ENCODE measurements around the gene NMRAL1. TPM values are rescaled to one million over a fixed set of nuclear protein-coding genes. Genes with fewer than 3 reads are reported as not detected.

NMRAL1 gene
- total RNA-seq, 2 experiments from 2014 or later = 50.5 to 55.0 TPM

GRCh38 chr16:4481526-4481925 is 7.1 kb upstream of the NMRAL1 start:
- no peaks in the 10 kb centered on the region for H3K27me3 Mint-ChIP-seq
- H3K36me3 Mint-ChIP-seq = peaks cover 8% of the 10 kb centered on the region
- ChIA-PET POLR2A (no interaction called here), CTCF (interaction anchor here (0.7 kb wide), 1 partner anchor 25 kb away, joined by 5 read pairs; no protein-coding TSS in a partner anchor)
- intact Hi-C loops (cut with micrococcal nuclease) = no loop called here
- H3K4me1 Mint-ChIP-seq (ENCODE audit: low read depth) = peaks cover 38% of the 10 kb centered on the region
- peak overlapping the region; percentile 70 for H3K27ac Mint-ChIP-seq
- no peak for DNase-seq
- H3K4me3 Mint-ChIP-seq = no peak overlapping the region
- H3K9me3 Mint-ChIP-seq = no peaks in the 10 kb centered on the region

GRCh38 chr16:4477966-4478365 is 3.5 kb upstream of the NMRAL1 start:
- H3K9me3 Mint-ChIP-seq = no peaks in the 10 kb centered on the region
- H3K27ac Mint-ChIP-seq = peak overlapping the region; percentile 87
- H3K4me1 Mint-ChIP-seq (ENCODE audit: low read depth) = peaks cover 43% of the 10 kb centered on the region
- no peaks in the 10 kb centered on the region for H3K27me3 Mint-ChIP-seq
- peaks cover 2% of the 10 kb centered on the region for H3K36me3 Mint-ChIP-seq
- POLR2A ChIA-PET = interaction anchor here (3.8 kb wide), 1 partner anchor 62 kb away, joined by 15 read pairs; the partner anchor contains the start of gene CORO7
- CTCF ChIA-PET = interaction anchor here (0.6 to 4.6 kb wide), 11 partner anchors 9 to 169 kb away, joined by 3 to 43 read pairs (median 3); no protein-coding TSS in a partner anchor
- DNase-seq = peak; percentile 28
- intact Hi-C loops (cut with micrococcal nuclease) = loop anchor here (2.0 to 10.0 kb wide), 3 partner anchors 53 to 203 kb away; partner anchors contain the start of genes DNAJA3 and TFAP4
- peak overlapping the region; percentile 89 for H3K4me3 Mint-ChIP-seq

- POLR2A ChIA-PET = interaction anchor here (0.6 to 3.8 kb wide), 14 partner anchors 10 to 258 kb away, joined by 3 to 16 read pairs (median 4); partner anchors contain the start of genes ANKS3, CORO7 and DNAAF8
Measured at GRCh38 chr16:4475880-4476788, 1.7 kb upstream of the NMRAL1 start, which contains the start of gene HMOX2. Gene HMOX2 (plus strand): TSS chr16:4476398. CDS start chr16:4505525, 29,127 bp downstream.

GRCh38 chr16:4472880-4473279 is 1.5 kb downstream of the NMRAL1 start:
- ChIA-PET POLR2A (interaction anchor here (1.2 to 2.0 kb wide), 2 partner anchors 11 to 12 kb away, joined by 4 read pairs; no protein-coding TSS in a partner anchor), CTCF (interaction anchor here (0.6 to 1.0 kb wide), 3 partner anchors 70 to 189 kb away, joined by 3 read pairs; no protein-coding TSS in a partner anchor)
- DNase-seq = no peak
- Mint-ChIP-seq H3K27me3 (no peaks in the 10 kb centered on the region), H3K36me3 (peaks cover 4% of the 10 kb centered on the region), H3K4me3 (no peak overlapping the region), H3K27ac (peak overlapping the region; percentile 46), H3K4me1 (ENCODE audit: low read depth) (peaks cover 30% of the 10 kb centered on the region), H3K9me3 (no peaks in the 10 kb centered on the region)
- intact Hi-C loops (cut with micrococcal nuclease) = loop anchor here (10.0 kb wide), 1 partner anchor 198 kb away; the partner anchor contains the start of gene TFAP4

More at GRCh38 chr16:4475880-4476788, 1.7 kb upstream of the NMRAL1 start, which contains the start of gene HMOX2:
- H3K36me3 Mint-ChIP-seq = peaks cover 4% of the 10 kb centered on the region
- peak within 1 kb of the TSS; percentile 87 for H3K27ac Mint-ChIP-seq
- CTCF ChIA-PET = interaction anchor here (0.7 to 4.6 kb wide), 10 partner anchors 10 to 480 kb away, joined by 3 to 43 read pairs (median 4); partner anchors contain the start of gene MGRN1
- H3K9me3 Mint-ChIP-seq = no peaks in the 10 kb centered on the region
- peaks cover 38% of the 10 kb centered on the region for H3K4me1 Mint-ChIP-seq (ENCODE audit: low read depth)
- H3K4me3 Mint-ChIP-seq = peak within 1 kb of the TSS; percentile 89
- H3K27me3 Mint-ChIP-seq = no peaks in the 10 kb centered on the region
- intact Hi-C loops (cut with micrococcal nuclease) = loop anchor here (1.0 to 10.0 kb wide), 6 partner anchors 29 to 201 kb away; partner anchors contain the start of genes CDIP1, DNAJA3 and TFAP4
- DNase-seq = peak; percentile 97

GRCh38 chr16:4471869-4472268 is 2.6 kb downstream of the NMRAL1 start:
- peaks cover 8% of the 10 kb centered on the region for H3K36me3 Mint-ChIP-seq
- no peak for DNase-seq
- intact Hi-C loops (cut with micrococcal nuclease) = loop anchor here (10.0 kb wide), 1 partner anchor 197 kb away; the partner anchor contains the start of gene TFAP4
- peaks cover 27% of the 10 kb centered on the region for H3K4me1 Mint-ChIP-seq (ENCODE audit: low read depth)
- no peaks in the 10 kb centered on the region for H3K27me3 Mint-ChIP-seq
- no peaks in the 10 kb centered on the region for H3K9me3 Mint-ChIP-seq
- CTCF ChIA-PET = interaction anchor here (0.6 to 1.5 kb wide), 4 partner anchors 76 to 484 kb away, joined by 3 read pairs; no protein-coding TSS in a partner anchor
- no peak overlapping the region for H3K27ac Mint-ChIP-seq
- POLR2A ChIA-PET = interaction anchor here (1.2 to 2.0 kb wide), 2 partner anchors 10 to 11 kb away, joined by 4 read pairs; no protein-coding TSS in a partner anchor
- H3K4me3 Mint-ChIP-seq = no peak overlapping the region

- H3K27me3 Mint-ChIP-seq = no peaks in the 10 kb centered on the region
- intact Hi-C loops (cut with micrococcal nuclease) = no loop called here
- no peak overlapping the region for H3K4me3 Mint-ChIP-seq
- H3K9me3 Mint-ChIP-seq = no peaks in the 10 kb centered on the region
- no peak overlapping the region for H3K27ac Mint-ChIP-seq
- H3K36me3 Mint-ChIP-seq = peaks cover 23% of the 10 kb centered on the region
- H3K4me1 Mint-ChIP-seq (ENCODE audit: low read depth) = peaks cover 32% of the 10 kb centered on the region
- DNase-seq = no peak
- ChIA-PET POLR2A (interaction anchor here (0.6 kb wide), 1 partner anchor 17 kb away, joined by 5 read pairs; no protein-coding TSS in a partner anchor), CTCF (no interaction called here)
Measured at GRCh38 chr16:4468972-4469371, 5.5 kb downstream of the NMRAL1 start.

- DNase-seq = no peak
- Mint-ChIP-seq H3K36me3 (peaks cover 23% of the 10 kb centered on the region), H3K4me1 (ENCODE audit: low read depth) (peaks cover 27% of the 10 kb centered on the region), H3K4me3 (no peak overlapping the region), H3K27me3 (no peaks in the 10 kb centered on the region), H3K9me3 (no peaks in the 10 kb centered on the region), H3K27ac (no peak overlapping the region)
- ChIA-PET CTCF (no interaction called here), POLR2A (no interaction called here)
- intact Hi-C loops (cut with micrococcal nuclease) = no loop called here
Measured at GRCh38 chr16:4467916-4468315, 6.5 kb downstream of the NMRAL1 start.

GRCh38 chr16:4465977-4466779 is 8.2 kb downstream of the NMRAL1 start:
- ChIA-PET POLR2A (interaction anchor here (0.8 to 1.8 kb wide), 4 partner anchors 9 to 50 kb away, joined by 3 to 16 read pairs (median 4); partner anchors contain the start of genes CORO7, HMOX2 and NMRAL1), CTCF (interaction anchor here (0.6 to 1.6 kb wide), 2 partner anchors 10 to 131 kb away, joined by 3 to 6 read pairs; partner anchors contain the start of gene HMOX2)
- Mint-ChIP-seq H3K36me3 (peaks cover 22% of the 10 kb centered on the region), H3K9me3 (no peaks in the 10 kb centered on the region), H3K27ac (peak overlapping the region; percentile 96), H3K4me3 (peak overlapping the region; percentile 23), H3K27me3 (no peaks in the 10 kb centered on the region), H3K4me1 (ENCODE audit: low read depth) (peaks cover 19% of the 10 kb centered on the region)
- intact Hi-C loops (cut with micrococcal nuclease) = no loop called here
- peak; percentile 86 for DNase-seq

- no peaks in the 10 kb centered on the region for H3K27me3 Mint-ChIP-seq
- ChIA-PET CTCF (no interaction called here), POLR2A (no interaction called here)
- H3K9me3 Mint-ChIP-seq = no peaks in the 10 kb centered on the region
- H3K36me3 Mint-ChIP-seq = peaks cover 33% of the 10 kb centered on the region
- intact Hi-C loops (cut with micrococcal nuclease) = no loop called here
- DNase-seq = no peak
- peaks cover 23% of the 10 kb centered on the region for H3K4me1 Mint-ChIP-seq (ENCODE audit: low read depth)
- no peak overlapping the region for H3K27ac Mint-ChIP-seq
- H3K4me3 Mint-ChIP-seq = no peak overlapping the region
Measured at GRCh38 chr16:4463522-4464163, 10.8 kb downstream of the NMRAL1 start.

GRCh38 chr16:4461250-4462085 is 13.0 kb downstream of the NMRAL1 start:
- Mint-ChIP-seq H3K4me3 (no peak overlapping the region), H3K27ac (peak overlapping the region; percentile 18), H3K36me3 (peaks cover 29% of the 10 kb centered on the region), H3K27me3 (no peaks in the 10 kb centered on the region), H3K4me1 (ENCODE audit: low read depth) (peaks cover 17% of the 10 kb centered on the region), H3K9me3 (no peaks in the 10 kb centered on the region)
- intact Hi-C loops (cut with micrococcal nuclease) = no loop called here
- ChIA-PET POLR2A (interaction anchor here (0.5 to 1.4 kb wide), 4 partner anchors 11 to 345 kb away, joined by 3 to 5 read pairs (median 4); no protein-coding TSS in a partner anchor), CTCF (no interaction called here)
- DNase-seq = no peak
